Heart right ventricle (tissue), 16 donors: Measurements from ENCODE around the gene PPA2. TPM values are rescaled to one million over a fixed set of nuclear protein-coding genes. Genes with fewer than 3 reads are reported as not detected.

Experiments used
- ATAC-seq, 8 donors: fragments of 200-7000 bp; cut with Tn5 transposase; one replicate each; pipeline ENCODE4 v1.9.1; 2020; ENCODE audit warnings: mild to moderate bottlenecking in 8 of 8, moderate library complexity in 8 of 8, moderate number of reproducible peaks in 1 of 8
- DNase-seq, 2 donors: peaks; one replicate each; pipeline ENCODE4 v3.0.0-alpha.2; 2020
- H3K27ac ChIP-seq, 10 donors: fragments of 200-600 bp; sonication (generic) in 2 of 10; one replicate each; pipeline versions ENCODE4 v1.5.0 to v1.8.0; 2020 to 2022; ENCODE audit warnings: mild to moderate bottlenecking in 3 of 10
- H3K27me3 ChIP-seq, 7 donors: fragments of 200-600 bp; one replicate each; pipeline ENCODE4 v1.8.0; 2021 to 2022; ENCODE audit warnings: mild to moderate bottlenecking in 2 of 7
- H3K36me3 ChIP-seq, 9 donors: fragments of 200-600 bp; sonication (generic) in 1 of 9; one replicate each; pipeline versions ENCODE4 v1.5.0 to v1.8.0; 2020 to 2022; ENCODE audit warnings: mild to moderate bottlenecking in 2 of 9
- H3K4me1 ChIP-seq, 9 donors: fragments of 200-600 bp; sonication (generic) in 1 of 9; one replicate each; pipeline versions ENCODE4 v1.5.0 to v1.8.0; 2020 to 2022; ENCODE audit warnings: mild to moderate bottlenecking in 4 of 9
- H3K4me3 ChIP-seq, 10 donors: fragments of 200-600 bp; sonication (generic) in 2 of 10; one replicate each; pipeline versions ENCODE4 v1.5.0 to v1.8.0; 2020 to 2022; ENCODE audit warnings: mild to moderate bottlenecking in 7 of 10, moderate library complexity in 2 of 10
- H3K9me3 ChIP-seq, 11 donors: fragments of 200-600 bp in 10 of 11; sonication (generic) in 2 of 11; one replicate each; pipeline versions ENCODE4 v1.5.0 to v1.8.0; 2013 to 2022; ENCODE audit warnings: mild to moderate bottlenecking in 2 of 11, control low read depth in 1 of 11, moderate library complexity in 1 of 11
- WGBS, 2 donors: extraction: QIAGEN DNeasy Blood & Tissue Kit; methylation state at CpG; one replicate each; pipeline ENCODE4 v1.1.7; 2013; ENCODE audit warnings: inconsistent platforms in 1 of 2; 5-methylcytosine and 5-hydroxymethylcytosine counted together
- intact Hi-C, 10 donors: fragments of 100-400 bp; cut with DNase I; formaldehyde crosslinking; loops; one replicate each; pipeline versions ENCODE4 v1.11.1 to v1.14.2; 2022
- polyA plus RNA-seq, 2 donors: library from polyadenylated mRNA; stranded (reverse); fragments of 200-250 nt; gene quantifications; one replicate each; pipeline ENCODE4 v1.2.3, GENCODE V29; 2013
- total RNA-seq, 10 donors: library from RNA; stranded (reverse); fragmentation: NEBNext Ultra II Directional in 3 of 10; extraction: Animal tissue kit (Norgen Biotek cat#: 25700) in 3 of 10; gene quantifications; one replicate each; pipeline versions ENCODE4 v1.2.1 to v1.2.4, GENCODE V29; 2021 to 2023
- TF ChIP-seq, protein P1 (sequence below), 9 donors: fragments of 200-600 bp; sonication (generic) in 2 of 9; IDR thresholded peaks; one replicate each; pipeline versions ENCODE4 v1.5.0 to v1.8.0; 2021 to 2022; ENCODE audit warnings: antibody characterized with exemption in 9 of 9, mild to moderate bottlenecking in 5 of 9, moderate library complexity in 1 of 9
- donor health status: Arrhythmogenic right ventricular cardiomyopathy.
- donor health status: ischemic (EF 13 %, LVEDD 7.1; RV severe dilation, severe dysfunction).
- donor health status: healthy with polysubstance abuse.
- donor health status: DM: no; HTN: yes; CAD: no.
- donor health status: DM: no; HTN: no; CAD: no.
- donor health status: ischemic (EF 25% LVEDD 6.9; RV normal size, moderate dysfunction).
- donor health status: ischemic (EF 25% LVEDD 5.7; RV mildly dilated, moderate dysfunction).
- donor health status: healthy.
- donor health status: DM: yes; HTN: yes; CAD: no.
- donor health status: Ischemic cardiomyopathy.
- donor health status: ischemic (EF 35%, LVEDD 5.7; RV mildly dilated, moderate dysfunction).
- donor health status: nonischemic (EF 11% LVEDD 7.7; RV severe dilation, severe dysfunction).
- donor health status: DM: yes; HTN: yes; CAD: no.
- donor health status: PGD.
- donor health status: ischemic (EF 29% LVEDD 5.4; RV normal size, mild dysfunction).
- donor health status: nonischemic (EF 23%, LVEDD 6.1; RV moderate dilation, normal function).

PPA2 gene
- total and polyA plus RNA-seq, 12 donors = 55.2 to 105 (median 91.6) TPM

DNA sequence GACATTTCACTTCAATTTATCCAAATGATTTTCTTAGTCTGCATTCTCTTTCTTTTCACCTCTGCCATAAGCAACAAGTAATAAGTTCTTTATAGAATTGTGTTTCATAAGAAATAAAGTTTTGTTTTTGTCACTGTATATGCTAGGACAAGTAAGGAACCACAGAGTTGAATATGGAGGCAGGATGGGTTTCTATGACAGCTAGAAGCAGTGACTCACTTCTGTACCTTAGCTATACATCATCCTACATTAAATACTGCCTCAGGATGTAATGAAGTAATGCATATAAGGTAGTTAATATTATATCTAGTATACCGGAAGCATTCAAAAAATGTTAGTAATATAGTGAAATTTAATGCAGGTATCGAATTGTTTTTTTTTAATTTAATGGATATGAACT lies 128.0 kb downstream of the PPA2 start:
- Histone ChIP-seq H3K9me3 (no peaks in the 10 kb centered on the region), H3K4me1 (peaks cover 0 to 18% (median 4%) of the 10 kb centered on the region in 9 donors), H3K36me3 (no peaks in the 10 kb centered on the region), H3K27me3 (no peaks in the 10 kb centered on the region), H3K4me3 (no peak overlapping the region), H3K27ac (no peak overlapping the region)
- TF ChIP-seq, protein P1, sequence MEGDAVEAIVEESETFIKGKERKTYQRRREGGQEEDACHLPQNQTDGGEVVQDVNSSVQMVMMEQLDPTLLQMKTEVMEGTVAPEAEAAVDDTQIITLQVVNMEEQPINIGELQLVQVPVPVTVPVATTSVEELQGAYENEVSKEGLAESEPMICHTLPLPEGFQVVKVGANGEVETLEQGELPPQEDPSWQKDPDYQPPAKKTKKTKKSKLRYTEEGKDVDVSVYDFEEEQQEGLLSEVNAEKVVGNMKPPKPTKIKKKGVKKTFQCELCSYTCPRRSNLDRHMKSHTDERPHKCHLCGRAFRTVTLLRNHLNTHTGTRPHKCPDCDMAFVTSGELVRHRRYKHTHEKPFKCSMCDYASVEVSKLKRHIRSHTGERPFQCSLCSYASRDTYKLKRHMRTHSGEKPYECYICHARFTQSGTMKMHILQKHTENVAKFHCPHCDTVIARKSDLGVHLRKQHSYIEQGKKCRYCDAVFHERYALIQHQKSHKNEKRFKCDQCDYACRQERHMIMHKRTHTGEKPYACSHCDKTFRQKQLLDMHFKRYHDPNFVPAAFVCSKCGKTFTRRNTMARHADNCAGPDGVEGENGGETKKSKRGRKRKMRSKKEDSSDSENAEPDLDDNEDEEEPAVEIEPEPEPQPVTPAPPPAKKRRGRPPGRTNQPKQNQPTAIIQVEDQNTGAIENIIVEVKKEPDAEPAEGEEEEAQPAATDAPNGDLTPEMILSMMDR (IDR thresholded peaks at IDR 0.05) = no peak
- 95 to 99% methylated on average over 2 of the region's 2 CpGs for WGBS, 2 donors
- DNase-seq (no peak), ATAC-seq (no peak)
- intact Hi-C loops = no loop called here

DNA sequence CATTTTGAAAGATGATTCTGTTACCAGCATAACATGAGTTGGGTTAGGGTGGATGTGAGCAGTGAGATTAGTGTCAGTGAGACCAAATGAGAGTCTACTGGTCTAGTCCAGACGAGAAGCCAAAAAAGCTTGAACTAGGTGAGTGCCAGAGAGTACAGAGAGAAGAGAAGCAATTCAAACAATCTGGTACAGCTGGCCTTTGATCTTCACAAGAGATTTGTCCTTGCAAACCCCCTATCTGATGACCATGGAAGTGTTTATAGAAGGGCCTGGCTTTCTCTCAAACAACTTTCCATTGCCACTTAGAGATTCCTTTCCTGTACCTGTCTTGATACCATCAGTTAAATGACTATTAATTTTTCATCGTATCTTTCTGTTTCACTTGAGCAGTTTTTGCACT lies 128.5 kb downstream of the PPA2 start:
- Histone ChIP-seq H3K4me3 (no peak overlapping the region), H3K27ac (no peak overlapping the region), H3K36me3 (no peaks in the 10 kb centered on the region), H3K27me3 (no peaks in the 10 kb centered on the region), H3K4me1 (peaks cover 0 to 18% (median under 1%) of the 10 kb centered on the region in 9 donors), H3K9me3 (no peaks in the 10 kb centered on the region)
- intact Hi-C loops = no loop called here
- ATAC-seq (no peak), DNase-seq (no peak)
- WGBS, 2 donors = 66 to 74% methylated on average over 2 of the region's 2 CpGs
- TF ChIP-seq, protein P1 (IDR thresholded peaks at IDR 0.05) = no peak

DNA sequence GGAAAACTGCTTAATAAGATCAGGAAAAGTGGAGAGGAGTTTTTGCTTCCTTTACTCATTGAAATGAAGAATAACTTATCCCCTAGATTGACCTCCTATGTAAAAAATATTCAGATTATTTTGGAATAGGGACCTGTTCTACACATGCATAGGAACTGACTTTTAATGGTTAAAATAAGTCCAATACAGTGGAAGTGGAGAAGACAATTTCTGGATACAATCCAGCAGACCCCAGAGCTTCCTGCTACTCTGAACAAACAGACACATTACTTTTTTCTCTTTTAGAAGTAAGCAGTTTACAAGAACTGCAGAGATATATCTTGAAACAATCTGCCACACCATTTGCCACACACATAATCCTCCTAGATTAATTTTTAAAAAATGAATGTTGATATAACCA lies 129.7 kb downstream of the PPA2 start:
- DNase-seq (no peak), ATAC-seq (no peak)
- no peaks in the 10 kb centered on the region for H3K36me3 ChIP-seq
- TF ChIP-seq, protein P1 (IDR thresholded peaks at IDR 0.05) = no peak
- H3K9me3 ChIP-seq = no peaks in the 10 kb centered on the region
- H3K4me3 ChIP-seq = no peak overlapping the region
- intact Hi-C loops = no loop called here
- no peaks in the 10 kb centered on the region for H3K27me3 ChIP-seq
- no peak overlapping the region for H3K27ac ChIP-seq
- peaks cover 0 to 18% (median 0%) of the 10 kb centered on the region in 9 donors for H3K4me1 ChIP-seq

DNA sequence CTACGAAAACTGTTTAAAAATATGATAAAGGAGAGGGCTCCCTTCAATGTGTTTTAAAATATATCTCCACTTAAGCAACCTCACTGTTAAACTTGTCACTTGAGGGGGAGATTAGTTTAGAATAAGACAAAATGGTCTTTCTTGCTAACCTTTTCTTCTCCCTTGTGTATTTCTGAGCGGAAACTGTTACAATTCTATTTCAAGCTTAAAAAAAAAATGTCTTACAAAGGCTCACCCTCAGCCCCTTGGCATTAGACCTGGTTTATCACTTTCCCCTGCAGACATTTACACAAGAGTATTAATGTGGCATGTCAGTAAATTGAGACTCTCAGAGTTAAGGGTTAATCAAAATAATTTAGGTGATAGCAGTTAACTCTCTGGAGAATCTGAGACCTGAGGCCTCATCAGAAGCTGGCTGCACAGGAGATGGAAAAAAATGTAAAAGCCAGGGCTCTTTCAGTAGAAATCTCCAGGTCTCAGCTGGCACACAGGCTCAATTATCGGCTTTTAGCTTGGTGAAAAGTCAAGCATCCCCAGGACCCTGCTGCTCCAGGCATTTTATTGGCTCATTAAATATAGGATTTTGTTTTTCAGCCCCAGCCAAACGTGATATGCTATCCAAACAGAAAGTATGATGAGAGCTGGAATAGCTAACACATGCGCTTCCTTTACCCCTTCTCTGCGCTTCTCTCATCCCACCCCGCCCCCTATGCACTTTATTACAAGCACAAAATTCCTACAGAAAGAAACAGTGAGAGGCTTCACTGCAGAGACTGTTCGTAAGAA lies 130.5 kb downstream of the PPA2 start:
- ATAC-seq = no peak
- Histone ChIP-seq H3K27me3 (no peaks in the 10 kb centered on the region), H3K27ac (no peak overlapping the region), H3K36me3 (no peaks in the 10 kb centered on the region), H3K4me1 (peaks cover 0 to 18% (median 0%) of the 10 kb centered on the region in 9 donors), H3K4me3 (peak overlapping the region in 3 of 10 donors; percentile 21 to 37 (median 23)), H3K9me3 (no peaks in the 10 kb centered on the region)
- intact Hi-C loops = no loop called here
- WGBS, 2 donors = 52 to 60% methylated on average over 8 of the region's 8 CpGs
- DNase-seq = no peak
- TF ChIP-seq, protein P1 (IDR thresholded peaks at IDR 0.05) = no peak
